ENCODE data around the gene VCL.

- TF ChIP-seq CTCF (conservative IDR thresholded peaks at IDR 0.05; ENCODE audit: low read depth, low read length), result no peak
- no peak for TF ChIP-seq EZH2 (IDR thresholded peaks at IDR 0.05; ENCODE audit: borderline replicate concordance, low read depth, low read length, poor library complexity, severe bottlenecking)
These were observed 1.8 kb downstream of the VCL start for GRCh38 chr10:73999703-74000102.

Measured in A673 (cell line).